Stimulated activated naive CD4-positive, alpha-beta T cell treated with Interleukin-2 at 50 U/mL for 16 hours (primary cell): ENCODE data around the gene PDE4C.

ENCODE experiments used
- DNase-seq: peaks from one replicate; lab custom pipeline; 2025; lab: John Stamatoyannopoulos, UW

PDE4C gene

GRCh38 chr19:18225702-18226468 is at the start of gene PDE4C:
Gene PDE4C (minus strand): TSS chr19:18226438. CDS start chr19:18226415, 23 bp downstream.
- no peak for DNase-seq

- no peak for DNase-seq
Observed at GRCh38 chr19:18274781-18275356, 48.6 kb upstream of the PDE4C start.

- no peak for DNase-seq
Observed at GRCh38 chr19:18274219-18274780, 48.1 kb upstream of the PDE4C start, which contains the start of gene IQCN. Gene IQCN (minus strand): TSS chr19:18274452. CDS start chr19:18269478, 4,974 bp downstream.

- DNase-seq, result no peak
Observed at GRCh38 chr19:18273561-18274218, 47.5 kb upstream of the PDE4C start.

DNA sequence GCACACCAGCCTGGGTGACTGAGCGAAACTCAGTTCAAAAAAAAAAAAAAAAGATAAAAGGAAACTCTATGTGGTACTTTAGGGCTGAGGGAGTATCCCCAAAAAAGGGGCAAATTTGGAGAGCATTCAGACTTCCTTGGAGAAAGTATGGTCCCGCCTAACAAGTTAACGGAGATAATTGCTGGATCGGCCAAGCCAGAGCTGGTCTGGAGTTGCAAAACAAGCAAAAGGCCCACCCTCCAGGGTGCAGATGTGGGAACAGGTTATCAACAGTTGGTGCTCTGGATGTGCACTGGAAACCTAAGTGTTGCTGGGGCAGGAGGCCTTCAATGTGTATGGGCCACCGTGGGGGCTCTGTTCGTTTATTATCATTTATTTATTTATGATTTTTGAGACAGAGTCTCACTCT is 45.2 kb upstream of the PDE4C start:
- DNase-seq, result no peak

- DNase-seq, result no peak
Observed at GRCh38 chr19:18270326-18270725, 44.1 kb upstream of the PDE4C start.

DNA sequence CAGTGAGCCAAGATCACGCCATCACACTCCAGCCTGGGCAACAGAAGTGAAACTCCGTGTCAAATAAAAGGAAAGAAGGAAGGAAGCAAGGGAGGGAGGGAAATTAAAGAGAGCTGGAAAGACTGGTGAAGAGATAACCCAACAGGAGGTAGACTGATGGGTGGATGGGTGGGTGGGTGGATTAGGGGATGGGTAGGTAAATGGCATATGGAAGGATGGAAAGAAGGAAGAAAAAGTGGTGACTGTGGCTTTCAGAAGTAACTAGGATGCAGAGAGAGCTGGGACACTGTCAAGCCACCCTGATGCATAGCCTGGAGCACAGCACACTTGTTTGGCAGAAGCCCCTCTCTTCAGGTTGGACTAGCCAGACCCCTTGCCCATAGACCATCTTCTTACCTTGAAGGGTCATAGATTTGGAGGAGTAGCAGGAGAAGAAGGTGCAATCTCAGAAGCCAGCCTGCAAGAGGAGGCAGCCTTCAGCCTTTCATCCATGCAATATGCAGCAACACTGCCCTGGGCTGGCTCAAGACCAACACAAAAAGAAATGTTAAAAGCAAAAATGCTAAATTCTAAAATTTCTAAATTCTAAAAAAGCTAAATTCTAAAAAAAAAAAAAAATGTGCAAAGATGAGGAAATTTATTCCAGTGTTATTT is 43.0 kb upstream of the PDE4C start:
- DNase-seq, result no peak

- no peak for DNase-seq
Observed at GRCh38 chr19:18266771-18267686, 40.8 kb upstream of the PDE4C start.

DNA sequence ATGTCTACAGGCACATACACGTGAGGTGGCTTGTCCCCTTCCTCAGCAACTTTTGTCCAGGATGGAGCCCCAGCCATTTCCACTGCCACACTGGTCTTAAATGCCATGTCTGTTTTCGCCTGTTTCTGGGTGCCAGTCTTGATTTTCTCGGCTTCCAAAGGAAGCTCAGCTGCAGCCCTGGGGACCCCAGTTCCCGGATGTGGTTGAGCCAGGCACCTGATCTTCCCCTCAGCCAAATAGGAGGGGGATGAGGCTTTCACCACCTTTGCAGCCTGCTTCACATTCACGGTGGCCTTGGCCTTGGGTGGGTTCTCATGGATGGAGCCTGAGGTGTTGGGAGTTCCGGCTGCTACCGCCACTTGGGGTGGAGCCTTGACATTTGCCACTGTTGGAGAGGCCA is 39.3 kb upstream of the PDE4C start:
- DNase-seq, result no peak

- DNase-seq, result no peak
Observed at GRCh38 chr19:18264971-18265540, 38.8 kb upstream of the PDE4C start.

DNA sequence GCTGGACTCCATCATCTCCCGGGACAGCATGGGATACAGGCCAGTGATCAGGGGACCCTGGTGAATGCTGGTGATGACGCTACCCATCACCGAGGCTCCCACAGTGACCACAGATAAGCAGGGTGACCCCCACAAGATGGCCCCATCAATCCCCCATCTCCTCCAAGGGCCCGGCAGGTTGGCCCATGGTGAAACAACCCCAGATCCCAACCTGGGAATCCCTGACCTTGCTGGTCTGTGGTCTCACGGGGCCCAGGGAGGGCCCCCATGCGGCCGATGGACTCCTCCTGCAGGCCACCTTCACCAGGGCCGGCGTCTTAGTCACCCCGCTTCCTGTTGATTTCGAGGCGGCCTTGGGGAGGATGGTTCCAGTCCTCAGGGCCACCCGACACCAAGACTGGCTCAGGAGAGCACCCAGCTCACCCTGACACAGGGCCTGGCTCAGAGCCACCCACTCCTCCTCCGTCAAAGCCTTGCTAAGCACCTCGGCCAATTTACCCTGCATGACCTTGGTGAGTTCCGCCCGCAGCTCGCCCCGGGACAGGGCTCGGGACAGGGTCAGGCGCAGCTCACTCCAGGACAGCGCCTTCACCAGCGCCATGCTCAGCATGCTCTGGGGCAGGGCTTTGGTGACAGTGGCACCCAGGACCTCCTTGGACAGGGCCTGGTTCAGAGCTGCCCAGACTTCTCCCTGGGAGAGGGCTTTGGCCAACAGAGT is 38.1 kb upstream of the PDE4C start:
- DNase-seq, result no peak

GRCh38 chr19:18263324-18264136 is 37.3 kb upstream of the PDE4C start:
- no peak for DNase-seq

GRCh38 chr19:18262917-18263316 is 36.7 kb upstream of the PDE4C start:
- DNase-seq, result no peak

- DNase-seq, result no peak
Observed at GRCh38 chr19:18262144-18262543, 35.9 kb upstream of the PDE4C start.

GRCh38 chr19:18261474-18261873 is 35.2 kb upstream of the PDE4C start:
- DNase-seq, result no peak

- DNase-seq, result no peak
Observed at GRCh38 chr19:18259893-18260292, 33.7 kb upstream of the PDE4C start.

DNA sequence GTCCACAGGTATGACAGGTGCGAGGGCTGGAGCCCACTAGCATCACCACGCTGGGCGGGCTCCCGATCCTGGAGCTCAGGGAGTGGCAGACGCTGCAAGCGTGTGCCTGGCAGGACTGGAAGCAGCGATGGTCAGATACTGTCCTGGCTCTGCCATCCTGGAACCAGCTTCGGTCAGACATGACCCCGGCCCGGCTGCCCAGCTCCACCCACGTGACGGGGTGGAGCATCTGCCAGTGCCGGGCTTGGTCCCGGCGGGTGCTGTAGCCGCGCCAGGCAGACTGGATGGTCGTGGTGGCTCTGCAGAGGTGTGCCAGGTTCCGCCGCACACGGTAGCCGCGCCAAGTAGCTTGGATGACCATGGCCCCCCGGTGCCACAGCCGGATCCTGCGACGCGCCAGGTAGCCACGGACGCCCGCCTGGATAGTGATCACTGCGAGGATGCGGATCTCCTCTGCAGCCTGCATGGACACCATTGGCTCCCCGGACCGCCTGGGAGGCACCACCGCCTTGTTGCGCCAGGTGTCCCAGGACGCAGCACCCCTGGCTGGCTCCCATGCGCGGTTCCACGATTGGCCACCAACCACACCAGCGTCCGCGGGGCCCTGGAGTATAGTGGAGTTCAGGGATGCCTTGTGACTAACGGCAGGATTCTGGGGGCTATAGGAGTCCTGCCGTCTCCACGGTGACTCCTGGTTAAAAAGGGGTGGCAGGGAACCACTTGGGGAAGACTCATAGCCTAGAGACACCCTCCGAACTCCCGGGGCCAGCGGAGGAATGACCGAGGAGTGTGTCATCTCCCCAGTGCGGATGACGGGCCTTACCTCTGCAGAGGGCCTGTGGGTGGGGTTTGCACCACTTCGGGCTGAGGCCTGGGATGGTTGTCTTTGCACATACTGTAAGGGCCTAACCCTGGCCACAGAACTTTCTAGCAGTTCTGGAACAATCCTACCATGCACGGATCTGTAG is 31.5 kb upstream of the PDE4C start:
- DNase-seq, result no peak
